GM04504 (cell line): ENCODE measurements around the gene PDPK1.
A peak's percentile ranks its signal among the peaks of the same experiment; 100 is the strongest.

Source experiments
- DNase-seq: peaks from one replicate; pipeline ENCODE4 v3.0.0-alpha.2; 2012; ENCODE audit warnings: low read depth

PDPK1 gene

DNA sequence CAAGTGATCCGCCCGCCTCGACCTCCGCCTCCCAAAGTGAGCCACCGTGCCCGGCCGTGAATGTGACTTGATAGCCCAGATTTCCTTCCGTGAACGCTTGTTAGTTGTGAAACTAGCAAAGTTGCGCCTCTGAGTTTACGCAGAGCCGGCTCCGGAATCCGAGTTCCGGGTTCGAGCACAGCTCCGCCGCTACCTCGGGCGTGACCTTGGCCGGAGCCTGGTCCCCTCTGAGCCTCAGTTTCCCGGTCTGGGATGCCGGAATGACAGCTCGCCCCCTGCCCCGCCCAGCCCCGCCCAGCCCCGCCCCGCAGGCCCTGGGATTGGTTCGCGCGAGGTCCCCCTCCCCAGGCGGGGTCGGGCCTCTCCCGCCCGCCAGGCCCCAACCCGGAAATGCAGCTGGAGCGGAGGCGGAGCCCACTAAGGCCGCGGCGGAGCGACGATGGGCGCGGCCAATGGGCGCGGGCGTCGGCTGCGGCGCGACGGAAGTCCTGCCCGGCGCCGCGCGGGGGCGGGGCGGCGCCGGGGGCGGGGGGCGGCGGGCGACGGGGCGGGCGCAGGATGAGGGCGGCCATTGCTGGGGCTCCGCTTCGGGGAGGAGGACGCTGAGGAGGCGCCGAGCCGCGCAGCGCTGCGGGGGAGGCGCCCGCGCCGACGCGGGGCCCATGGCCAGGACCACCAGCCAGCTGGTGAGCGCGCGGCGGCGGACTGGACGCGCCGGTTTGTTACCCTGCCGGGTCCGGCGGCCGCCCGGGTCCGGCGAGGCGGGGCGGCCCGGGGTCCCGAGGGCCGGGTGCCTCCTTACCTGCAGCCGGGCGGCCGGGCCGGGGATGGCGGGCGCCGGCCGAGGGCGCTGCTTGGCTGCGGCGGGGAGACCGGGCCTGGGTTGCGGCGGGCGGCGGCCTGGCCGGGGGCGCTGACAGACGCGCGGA, at the start of gene PDPK1:
Gene PDPK1 (plus strand): TSS at position 571 of the 929 bp plus-strand sequence. CDS start 92 bp downstream, at position 663.
- DNase-seq = peak; percentile 90

GRCh38 chr16:2489581-2489980, 48.2 kb upstream of the PDPK1 start:
- no peak for DNase-seq

DNA sequence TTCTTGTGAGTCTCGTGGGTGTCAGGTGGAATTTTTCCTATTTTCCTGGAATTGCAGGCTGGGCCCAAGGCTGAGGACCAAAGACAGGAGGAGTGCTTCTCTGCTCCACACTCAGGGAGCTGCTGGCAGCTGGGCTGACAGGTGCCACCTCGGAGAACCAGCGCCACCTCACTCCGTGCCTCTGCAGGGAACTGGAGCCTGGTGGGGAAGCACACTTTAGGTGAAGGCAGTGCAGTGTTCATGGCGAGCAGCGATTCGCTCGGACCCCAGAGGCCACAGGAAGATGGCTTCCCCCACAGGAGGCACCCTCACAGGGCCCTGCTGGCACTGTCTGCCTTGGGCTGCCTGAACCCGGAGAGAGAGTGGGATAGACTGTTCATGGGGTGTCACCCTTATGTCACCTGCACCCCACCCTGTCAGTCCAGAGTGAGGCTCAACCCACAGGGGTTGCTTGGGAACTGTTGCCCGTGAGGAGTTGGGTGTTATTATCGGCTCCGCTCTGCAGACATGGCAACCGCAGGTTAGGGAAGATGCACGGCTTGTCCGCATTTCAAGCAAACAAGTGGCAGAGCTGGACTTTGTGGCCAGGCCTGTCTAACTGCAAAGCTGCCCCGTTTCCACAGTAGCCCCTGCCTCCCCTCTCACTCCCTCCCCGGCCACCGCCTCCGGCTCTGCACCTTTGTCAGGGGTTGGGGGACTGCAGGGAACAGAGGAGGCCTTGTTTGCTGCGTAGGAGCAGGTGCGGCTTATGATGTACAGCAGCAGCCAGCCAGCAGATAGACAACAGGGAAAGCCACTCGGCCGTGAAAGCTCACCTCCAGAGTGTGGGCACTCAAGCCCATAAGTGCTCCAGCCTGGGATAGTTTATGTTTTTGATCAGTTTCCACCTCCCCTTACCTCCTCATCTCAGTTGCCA, 47.4 kb upstream of the PDPK1 start:
- DNase-seq = no peak

- no peak for DNase-seq
Observed at GRCh38 chr16:2492292-2492691, 45.5 kb upstream of the PDPK1 start.

GRCh38 chr16:2493605-2494004, 44.2 kb upstream of the PDPK1 start:
- no peak for DNase-seq

DNA sequence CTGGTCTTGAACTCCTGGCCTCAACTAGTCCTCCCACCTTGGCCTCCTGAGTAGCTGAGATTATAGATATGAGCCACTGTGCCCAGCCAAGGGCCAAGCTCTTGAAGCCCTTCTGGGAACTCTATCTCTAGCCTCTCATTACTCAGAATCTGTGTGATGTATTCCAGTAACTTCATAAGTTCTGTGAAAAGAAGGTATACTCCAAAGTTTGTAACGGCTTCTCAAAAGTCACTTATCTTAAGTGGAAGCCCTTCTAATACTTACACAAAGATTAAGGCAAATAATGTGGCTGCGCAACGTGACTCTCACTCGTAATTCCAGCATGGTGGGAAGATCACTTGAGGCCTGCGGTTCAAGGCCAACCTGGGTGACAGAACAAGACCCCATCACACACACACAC, 43.2 kb upstream of the PDPK1 start:
- DNase-seq = no peak

- no peak for DNase-seq
Observed at GRCh38 chr16:2495041-2495440, 42.8 kb upstream of the PDPK1 start.

DNA sequence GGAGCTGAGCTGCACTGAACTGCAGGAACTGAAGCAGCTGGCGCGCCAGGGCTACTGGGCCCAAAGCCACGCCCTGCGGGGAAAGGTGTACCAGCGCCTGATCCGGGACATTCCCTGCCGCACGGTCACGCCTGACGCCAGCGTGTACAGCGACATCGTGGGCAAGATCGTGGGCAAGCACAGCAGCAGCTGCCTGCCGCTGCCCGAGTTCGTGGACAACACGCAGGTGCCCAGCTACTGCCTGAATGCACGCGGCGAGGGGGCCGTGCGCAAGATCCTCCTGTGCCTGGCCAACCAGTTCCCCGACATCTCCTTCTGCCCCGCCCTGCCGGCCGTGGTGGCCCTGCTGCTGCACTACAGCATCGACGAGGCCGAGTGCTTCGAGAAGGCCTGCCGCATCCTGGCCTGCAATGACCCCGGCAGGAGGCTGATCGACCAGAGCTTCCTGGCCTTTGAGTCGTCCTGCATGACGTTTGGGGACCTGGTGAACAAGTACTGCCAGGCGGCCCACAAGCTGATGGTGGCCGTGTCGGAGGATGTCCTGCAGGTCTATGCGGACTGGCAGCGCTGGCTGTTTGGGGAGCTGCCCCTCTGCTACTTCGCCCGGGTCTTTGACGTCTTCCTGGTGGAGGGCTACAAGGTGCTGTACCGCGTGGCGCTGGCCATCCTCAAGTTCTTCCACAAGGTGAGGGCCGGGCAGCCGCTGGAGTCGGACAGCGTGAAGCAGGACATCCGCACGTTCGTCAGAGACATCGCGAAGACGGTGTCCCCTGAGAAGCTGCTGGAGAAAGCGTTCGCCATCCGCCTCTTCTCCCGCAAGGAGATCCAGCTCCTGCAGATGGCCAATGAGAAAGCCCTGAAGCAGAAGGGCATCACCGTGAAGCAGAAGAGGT, 41.4 kb upstream of the PDPK1 start:
- no peak for DNase-seq

DNA sequence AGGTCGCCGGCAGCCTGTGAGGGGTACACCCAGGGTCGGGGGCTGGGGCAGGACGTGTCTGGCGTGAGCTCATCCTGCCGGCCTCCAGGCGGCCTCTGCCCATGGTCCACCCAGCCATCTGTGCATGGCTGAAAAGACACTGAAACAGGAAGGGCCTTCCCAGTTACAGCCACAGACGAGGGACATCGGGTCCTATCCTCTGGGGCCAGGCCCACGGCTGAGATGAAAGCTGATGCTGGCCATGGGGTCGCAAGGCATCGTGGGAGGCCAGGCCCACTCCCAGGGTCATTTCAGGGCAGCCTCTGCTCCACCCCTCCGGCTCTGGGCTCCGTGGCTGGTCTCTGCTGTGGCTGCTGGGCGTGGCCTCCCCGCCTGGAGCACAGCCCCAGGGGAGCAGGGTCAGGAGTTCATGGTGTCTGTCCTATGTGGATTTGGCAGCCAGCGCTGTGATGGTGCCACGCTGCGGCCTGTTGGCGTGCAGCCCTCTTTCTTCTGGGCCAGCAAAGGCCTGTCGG, 40.6 kb upstream of the PDPK1 start:
- no peak for DNase-seq

DNA sequence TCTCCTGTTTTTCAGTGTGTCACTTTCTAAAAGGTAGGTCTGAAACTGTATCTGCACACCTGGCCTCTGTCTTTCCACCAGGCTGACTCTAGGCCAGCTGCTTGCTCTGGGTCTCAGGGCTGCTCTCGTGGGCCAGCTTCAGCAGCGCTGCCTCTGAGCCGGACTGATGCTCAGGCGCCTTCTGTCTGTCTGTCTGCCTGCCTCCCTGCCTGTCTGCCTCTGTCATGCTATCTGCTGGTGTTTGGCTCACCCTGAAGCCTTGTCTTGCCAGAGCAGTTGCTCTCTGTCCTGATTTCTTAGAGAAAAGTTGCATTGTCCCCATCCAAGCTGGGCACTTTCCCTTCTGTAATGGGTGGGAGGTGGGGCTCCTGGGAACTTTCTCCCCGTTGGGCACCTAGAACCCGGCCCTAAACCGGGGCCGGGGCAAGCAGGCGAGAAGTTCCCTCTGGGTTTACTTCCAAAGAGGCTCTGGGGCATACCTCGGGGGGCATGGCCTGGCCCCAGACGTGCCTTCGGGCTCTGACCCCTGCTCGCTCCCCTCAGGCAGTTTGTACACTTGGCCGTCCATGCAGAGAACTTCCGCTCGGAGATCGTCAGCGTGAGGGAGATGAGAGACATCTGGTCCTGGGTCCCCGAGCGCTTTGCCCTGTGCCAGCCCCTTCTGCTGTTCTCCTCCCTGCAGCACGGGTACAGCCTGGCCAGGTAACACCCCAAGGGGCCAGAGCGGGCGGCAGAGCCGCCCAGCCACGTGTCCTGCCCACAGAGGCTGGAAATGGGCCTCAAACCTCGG, 39.9 kb upstream of the PDPK1 start:
- DNase-seq = no peak

- no peak for DNase-seq
Observed at GRCh38 chr16:2498531-2499253, 39.1 kb upstream of the PDPK1 start.

DNA sequence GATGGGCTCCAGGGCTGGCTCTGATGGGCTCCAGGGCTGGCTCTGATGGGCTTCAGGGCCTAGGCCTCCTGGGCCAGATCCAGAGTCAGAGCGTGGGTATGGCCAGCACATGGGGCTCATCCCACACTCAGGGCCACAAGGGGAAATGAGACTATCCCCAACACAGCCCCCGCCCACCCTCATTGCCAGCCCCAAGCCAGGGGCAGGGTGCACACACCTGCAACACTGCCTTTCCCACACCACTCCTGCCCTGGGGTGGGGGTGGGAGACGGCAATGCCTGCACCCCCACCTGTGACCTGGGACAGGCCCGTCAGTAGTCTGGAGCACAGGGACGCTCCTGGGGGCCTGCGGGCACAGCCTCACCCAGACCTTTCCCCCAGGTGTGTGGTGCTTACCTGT, 38.4 kb upstream of the PDPK1 start:
- no peak for DNase-seq

GRCh38 chr16:2499890-2500429, 37.9 kb upstream of the PDPK1 start:
- DNase-seq = no peak

GRCh38 chr16:2500430-2500917, 37.3 kb upstream of the PDPK1 start:
- DNase-seq = no peak

- peak; percentile 29 for DNase-seq
Observed at GRCh38 chr16:2500918-2501750, 36.7 kb upstream of the PDPK1 start.

GRCh38 chr16:2501946-2502895, 35.6 kb upstream of the PDPK1 start:
- no peak for DNase-seq

DNA sequence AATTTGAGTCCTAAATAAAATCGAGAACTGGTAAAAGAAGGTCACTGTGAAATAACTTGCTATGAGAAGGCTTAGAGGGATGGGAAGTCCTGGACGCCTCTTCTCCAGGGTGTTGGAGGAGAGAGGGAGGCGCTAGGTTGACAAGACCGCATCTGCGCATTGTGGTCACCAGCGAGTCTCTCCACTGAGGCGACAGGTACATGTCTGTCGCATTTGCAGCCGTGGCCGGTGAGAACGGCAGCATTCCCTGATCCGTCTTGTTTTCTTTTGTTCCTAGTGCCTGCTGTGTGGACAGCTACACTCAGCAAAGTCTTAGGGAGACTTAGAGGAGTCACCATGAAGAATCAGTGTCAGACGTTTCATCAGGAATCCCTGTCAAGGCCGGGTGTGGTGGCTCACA, 32.1 kb upstream of the PDPK1 start:
- no peak for DNase-seq
